GM19397 (cell line): Measurements from ENCODE around the gene RPUSD3.

ENCODE experiments used
- ATAC-seq: cut with Tn5 transposase; IDR thresholded peaks from one replicate; pipeline ENCODE4 v1.9.1; 2021; ENCODE audit warnings: mild to moderate bottlenecking, moderate library complexity; ENCODE audit not compliant: unreplicated experiment

Gene RPUSD3

DNA sequence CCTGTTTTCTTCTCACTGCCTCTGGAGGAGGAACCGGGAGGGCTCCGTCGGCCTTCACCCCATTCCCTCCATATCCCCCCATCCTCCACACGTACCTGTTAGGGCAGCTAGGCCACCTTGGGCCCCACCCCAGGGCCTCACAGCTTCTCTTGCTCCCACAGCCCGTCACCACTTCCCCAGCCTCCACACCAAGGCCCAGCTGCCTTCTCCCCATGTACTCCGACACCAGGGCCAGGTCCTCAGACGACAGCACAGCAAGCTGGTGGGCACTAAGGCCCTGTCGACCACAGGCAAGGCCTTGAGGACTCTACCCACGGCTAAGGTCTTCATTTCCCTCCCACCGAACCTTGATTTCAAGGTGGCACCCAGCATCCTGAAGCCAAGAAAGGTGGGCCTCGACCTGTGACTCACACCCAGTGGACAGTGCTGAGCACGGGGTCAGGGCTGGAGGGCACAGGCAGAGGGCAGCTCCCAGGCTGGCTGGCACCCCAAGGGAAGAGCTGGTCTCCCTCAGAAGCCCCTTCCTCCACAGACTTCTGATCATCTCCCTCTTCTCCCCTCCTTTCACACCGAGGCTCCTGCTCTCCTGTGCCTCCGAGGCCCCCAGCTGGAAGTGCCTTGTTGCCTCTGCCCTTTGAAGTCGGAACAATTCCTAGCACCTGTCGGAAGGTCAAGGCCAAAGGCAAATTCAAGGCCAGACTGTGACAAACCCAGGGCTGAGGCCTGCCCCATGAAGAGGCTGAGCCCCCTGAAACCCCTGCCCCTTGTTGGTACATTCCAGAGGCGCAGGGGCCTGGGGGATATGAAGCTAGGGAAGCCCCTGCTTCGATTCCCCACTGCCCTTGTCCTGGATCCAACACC lies 9.1 kb downstream of the RPUSD3 start:
- no peak for ATAC-seq

DNA sequence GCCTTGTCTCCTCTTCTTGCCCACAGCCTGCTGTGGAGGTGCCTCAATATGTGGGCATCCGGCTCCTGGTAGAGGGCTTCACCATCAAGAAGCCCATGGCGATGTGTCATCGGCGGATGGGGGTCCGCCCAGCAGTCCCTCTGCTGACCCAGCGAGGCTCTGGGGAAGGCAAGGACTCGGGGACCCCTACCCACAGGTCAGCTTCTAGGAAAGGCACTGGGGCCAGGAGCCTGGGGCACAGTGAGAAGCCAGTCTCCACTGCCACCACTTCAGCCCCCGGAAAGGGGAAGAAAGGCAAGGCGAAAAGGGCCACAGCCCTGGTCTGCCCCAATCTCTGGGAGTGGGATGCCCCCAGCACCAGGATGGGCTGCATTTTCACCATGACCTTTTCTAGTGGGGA lies 10.7 kb downstream of the RPUSD3 start:
- ATAC-seq: no peak

DNA sequence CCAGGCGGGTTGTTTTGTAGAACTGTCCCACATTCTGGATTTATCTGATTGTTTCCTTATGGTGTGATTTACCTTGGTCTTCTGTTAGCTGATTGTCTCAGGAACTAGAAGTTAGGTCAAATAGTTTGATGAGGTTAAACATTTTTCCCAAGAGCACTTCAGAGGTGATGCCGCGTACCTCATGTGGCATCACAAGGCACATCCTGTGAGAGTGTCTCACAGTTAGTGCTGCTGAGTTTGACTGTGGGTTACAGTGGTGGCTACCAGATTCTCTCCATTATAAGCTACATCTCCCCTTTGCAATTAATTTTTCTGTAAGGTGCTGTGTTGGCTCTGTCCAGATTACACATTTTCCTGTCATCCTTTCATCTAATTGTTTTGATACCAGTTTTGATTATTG lies 12.6 kb downstream of the RPUSD3 start:
- ATAC-seq: no peak

DNA sequence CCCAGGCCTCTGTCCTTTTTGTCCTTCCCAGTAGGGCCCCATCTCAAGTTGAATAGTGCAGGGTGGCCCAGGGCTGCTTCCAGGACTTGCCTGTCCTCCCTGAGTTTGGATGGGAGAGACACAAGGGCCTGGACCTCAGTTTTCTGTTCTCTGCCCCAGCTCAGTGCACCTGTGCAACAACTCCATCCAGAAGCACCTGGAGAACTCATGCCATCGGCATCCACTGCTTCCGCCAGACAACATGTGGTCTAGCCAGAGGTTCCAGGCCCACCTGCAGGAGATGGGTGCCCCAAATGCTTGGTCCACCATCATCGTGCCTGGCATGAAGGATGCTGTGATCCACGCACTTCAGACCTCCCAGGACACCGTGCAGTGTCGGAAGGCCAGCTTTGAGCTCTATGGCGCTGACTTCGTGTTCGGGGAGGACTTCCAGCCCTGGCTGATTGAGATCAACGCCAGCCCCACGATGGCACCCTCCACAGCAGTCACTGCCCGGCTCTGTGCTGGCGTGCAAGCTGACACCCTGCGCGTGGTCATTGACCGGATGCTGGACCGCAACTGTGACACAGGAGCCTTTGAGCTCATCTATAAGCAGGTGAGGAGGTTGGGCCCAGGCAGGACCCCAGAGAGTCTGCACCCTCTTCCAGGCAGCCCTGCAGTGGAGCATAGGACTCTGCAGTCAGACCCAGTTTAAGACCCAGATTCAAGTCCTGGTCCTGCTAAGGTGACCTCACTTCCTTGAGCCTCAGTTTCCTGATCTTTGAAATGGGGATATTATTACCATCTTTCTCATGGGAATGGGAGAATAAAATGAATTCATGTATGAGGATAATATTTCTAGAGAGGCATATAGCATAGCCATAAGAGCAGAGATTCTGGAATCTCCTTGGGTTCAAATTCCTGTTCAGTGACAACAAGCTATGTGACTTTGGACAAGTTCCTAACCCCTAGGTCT lies 14.7 kb downstream of the RPUSD3 start:
- ATAC-seq: no peak

DNA sequence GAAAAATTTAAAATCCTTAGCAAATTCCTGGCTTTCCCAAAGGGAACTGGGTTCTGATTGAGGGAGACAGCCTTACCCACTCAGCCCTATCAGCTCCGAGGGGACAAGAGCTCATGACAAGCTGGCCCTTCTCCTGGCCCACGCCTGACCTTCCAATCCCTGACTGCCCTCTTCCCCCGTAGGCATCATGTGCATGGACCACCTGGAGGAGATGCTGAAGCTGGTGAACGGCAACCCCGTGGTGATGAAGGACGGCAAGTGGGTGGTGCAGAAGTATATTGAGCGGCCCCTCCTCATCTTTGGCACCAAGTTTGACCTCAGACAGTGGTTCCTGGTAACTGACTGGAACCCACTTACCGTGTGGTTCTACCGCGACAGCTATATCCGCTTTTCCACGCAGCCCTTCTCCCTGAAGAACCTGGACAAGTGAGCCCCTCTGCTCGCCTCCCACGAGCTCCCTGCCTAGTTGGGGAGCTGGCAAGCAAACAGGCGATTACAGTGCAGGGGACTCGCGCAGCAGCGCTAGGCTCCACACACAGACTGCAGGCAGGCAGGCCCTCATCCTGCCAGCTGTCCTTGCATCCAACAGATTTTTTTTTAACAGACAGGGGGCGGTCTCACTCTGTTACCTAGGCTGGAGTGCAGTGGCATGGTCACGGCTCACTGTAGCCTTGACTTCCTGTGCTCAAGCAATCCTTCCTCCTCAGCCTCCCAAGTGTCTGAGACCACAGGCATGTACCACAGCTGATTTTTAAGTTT lies 16.8 kb downstream of the RPUSD3 start:
- ATAC-seq: no peak

DNA sequence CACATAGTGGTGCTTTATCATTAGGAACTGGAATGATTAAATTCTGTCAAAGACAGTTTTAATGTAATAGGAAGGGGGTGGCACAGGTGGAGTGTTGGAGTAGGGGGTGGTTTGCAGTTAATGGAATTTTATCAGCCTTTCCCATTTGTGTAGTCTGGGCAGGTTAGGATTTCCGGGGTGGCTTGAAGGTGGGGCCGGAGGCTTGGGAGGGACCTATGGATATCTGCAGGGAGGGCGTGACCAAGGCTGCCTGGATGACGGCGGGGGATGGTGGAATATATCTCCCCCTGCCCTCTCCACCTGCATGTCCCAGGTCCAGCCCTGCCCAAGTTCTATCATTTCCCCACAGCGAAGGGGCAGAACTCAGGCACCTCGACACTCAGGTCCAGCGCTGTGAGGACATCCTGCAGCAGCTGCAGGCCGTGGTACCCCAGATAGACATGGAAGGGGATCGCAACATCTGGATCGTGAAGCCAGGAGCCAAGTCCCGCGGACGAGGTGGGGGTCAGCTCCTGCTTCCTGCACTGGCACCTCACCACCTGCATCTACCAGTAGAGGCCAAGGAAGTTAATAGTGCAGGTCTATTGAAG lies 18.3 kb downstream of the RPUSD3 start:
- no peak for ATAC-seq

DNA sequence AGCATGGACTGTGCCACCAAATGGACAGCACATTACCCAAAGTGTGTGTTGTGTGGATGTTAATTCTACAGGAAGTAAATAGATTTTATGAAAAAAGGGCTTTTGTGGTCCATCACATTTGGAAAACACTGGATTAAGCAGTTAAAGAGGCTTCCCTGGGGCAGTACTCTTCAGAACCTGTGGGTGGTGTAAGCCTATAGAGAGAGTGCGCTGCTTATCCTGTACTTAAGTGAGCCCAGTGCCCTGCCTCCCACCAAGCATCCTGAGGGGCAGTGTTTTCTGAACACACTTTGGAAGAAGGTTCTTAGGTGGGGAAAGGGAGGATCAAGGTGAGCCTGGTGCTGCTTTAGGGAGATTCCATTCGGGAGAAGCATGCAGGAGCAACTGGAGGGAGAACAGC lies 22.9 kb downstream of the RPUSD3 start:
- no peak for ATAC-seq

DNA sequence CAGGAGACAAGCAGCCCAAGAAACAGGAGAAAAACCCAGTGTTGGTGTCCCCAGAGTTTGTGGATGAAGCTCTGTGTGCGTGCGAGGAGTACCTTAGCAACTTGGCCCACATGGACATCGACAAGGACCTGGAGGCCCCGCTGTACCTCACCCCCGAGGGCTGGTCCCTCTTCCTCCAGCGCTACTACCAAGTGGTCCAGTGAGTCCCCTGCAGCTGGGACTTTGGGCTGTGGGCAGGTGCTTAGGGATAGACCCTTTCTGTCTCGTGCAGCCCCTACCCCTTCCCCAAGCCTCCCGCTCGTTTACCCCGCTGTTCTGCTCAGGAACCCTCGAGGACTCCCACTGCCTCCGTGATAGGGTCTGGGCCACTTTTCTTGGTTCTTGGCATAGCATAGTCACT lies 23.3 kb downstream of the RPUSD3 start:
- ATAC-seq: no peak

DNA sequence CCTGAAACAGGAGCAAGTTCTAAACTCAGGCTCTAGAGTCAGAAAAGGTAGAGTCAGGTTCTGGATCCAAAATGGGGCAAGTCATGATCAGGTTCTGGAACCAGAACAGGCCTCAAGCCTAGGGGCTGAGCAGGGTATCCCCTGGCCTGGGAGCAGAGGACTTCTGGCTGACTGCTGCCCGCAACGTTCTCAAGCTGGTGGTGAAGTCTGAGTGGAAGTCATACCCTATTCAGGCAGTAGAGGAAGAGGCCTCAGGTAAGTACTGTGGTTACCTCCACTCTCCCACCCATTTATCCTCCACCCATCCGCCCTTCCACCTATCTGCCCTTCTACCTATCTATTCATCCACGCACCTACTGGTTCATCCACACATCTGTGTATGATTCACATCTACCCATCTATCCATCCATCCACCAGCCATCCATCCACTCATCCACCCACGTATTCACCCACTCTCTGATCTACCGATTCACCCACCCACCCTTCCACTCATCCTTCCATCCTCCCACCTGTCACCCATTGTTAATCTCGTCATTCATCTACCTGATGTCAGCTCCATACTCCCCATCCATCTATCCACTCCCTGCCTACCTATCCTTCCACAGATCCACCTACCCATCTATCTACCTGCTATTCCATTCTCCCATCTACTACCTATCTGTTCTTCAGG lies 25.0 kb downstream of the RPUSD3 start:
- no peak for ATAC-seq

DNA sequence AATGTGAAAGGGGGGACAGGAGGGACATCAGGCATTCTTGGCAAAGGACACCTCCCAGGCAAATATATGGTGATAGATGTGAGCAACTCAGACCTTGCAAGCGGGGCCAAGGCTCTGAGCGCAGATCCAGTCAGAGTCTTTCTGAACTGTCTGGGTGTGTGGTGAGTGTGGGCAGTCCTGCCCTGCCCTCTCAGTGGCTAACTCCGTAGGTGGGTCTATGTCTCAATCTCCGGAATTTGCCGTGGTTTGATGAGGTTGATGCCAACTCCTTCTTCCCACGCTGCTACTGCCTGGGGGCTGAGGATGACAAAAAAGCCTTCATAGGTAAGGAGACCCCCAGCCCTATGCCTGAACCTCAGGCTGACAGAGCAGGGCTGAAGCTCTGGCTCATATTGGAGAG lies 26.4 kb downstream of the RPUSD3 start:
- ATAC-seq: no peak

DNA sequence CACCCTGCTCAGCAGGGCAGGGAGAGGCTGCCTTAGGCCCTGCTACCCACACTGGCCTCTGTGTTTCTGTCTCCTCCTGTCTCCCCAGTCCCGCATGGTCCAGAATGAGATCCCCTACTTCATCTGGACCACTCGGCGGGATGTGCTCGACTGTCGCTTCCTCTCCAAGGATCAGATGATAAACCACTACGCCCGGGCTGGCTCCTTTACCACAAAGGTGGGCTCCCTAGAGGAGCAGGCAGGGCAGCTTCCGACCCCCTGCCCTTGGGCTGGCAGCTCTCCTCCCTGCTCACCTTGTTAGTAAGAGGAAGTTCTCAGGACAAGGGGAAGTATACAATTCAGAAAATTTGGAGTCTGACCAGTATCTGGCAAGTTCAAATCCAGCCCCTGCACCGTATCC lies 27.8 kb downstream of the RPUSD3 start:
- ATAC-seq: no peak

DNA sequence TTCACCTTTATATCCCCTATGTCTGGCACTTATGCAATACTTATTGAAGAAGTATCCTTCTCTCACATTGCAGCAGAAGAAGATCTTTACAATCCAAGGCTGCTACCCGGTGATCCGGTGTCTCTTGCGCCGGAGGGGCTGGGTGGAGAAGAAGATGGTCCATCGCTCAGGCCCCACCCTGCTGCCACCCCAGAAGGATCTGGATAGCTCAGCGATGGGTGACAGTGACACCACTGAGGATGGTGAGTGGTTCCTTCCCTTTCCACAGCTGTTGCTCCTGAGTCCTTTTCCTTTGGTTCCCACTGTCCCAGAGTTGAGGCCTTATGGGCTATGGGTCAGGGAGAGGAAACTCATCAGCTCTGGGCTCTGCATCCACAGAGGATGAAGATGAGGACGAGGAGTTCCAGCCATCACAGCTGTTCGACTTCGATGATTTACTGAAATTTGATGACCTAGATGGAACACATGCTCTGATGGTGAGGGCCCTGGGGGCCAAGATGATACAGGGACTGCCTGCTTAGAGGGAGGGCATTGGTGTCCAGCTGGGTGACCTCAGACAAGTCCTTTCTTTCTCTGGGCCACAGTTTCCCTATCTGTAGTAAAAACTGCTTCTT lies 30.8 kb downstream of the RPUSD3 start:
- ATAC-seq: no peak

DNA sequence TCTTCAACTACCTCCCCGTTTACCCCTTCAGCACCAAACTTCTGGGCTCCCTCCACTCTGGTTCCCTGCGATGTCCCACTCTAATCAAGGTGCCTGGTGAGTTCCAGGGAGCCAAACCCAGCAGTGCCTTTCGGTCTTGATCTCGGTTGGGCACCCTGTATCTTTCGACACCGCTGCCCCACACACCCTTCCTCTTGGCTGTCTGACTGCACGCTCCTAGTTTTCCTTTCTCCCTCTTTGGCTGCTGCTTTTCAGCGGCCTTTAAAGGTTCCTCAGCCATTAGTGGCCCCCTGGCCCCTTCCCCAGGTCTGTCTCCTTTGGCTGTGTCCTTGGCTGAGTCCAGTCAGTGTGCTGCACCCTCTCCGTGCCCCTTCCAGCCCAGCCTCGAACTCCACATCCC lies 33.0 kb downstream of the RPUSD3 start:
- ATAC-seq: no peak

DNA sequence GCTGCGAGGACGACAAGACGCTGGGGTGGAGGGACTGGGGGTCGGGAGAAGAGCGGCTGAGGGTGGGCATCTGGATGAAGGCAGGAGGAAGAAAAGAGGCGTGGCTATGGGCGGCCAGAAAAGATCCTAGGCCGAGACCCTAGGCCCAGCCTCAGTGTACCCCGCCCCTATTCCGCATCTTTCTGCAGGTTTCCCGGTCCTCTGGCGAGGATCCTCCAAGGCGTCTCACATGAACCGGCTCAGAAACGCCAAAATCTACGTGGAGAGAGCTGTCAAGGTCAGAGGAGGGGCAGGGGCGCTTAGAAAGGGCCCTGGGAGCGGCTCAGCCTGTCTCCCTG lies 33.4 kb downstream of the RPUSD3 start:
- ATAC-seq: no peak

DNA sequence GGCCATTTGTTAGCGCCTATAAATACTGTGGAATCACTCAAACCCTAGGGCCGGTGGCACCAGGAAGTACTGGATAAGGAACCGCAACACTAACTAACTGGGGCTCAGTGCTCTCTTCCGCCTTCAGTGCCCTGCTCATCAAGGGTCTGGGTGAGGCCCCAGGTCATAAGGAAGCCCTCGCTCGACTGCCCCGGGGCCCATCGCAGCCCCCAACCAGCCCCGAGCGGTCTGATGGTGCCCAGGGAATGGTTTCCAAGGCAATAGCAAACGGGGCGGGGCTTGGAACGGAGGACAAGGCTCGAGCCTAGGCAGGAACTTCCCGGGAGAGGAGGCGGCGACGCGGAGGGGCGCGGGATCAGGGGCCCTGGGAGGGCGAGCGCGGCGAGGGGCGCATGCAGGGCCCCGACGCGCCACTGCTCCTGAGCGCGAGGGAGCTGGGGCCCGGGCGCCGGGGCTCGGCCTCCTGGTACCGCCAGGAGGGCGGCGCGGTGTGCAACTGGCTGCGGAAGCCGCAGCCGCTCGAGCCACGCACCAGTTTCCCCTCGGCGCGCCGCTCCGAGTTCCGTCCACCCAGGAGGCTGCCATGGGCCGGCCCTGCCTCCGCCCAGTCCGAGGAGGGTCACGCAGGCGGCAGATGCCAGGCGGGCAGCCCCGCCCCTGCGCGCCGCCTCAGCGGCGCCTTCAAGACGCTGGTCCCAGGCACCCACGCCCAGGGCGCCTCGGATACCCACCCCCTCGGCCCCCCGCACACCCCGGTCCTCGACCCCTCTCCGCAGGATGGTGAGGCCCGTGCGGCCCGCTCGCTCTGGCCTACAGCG lies 34.0 kb downstream of the RPUSD3 start, which contains the start of gene TTLL3:
Gene TTLL3 (plus strand): TSS at position 648 of the 818 bp plus-strand sequence. CDS start 400 bp downstream, outside the sequence.
- ATAC-seq: peak; percentile 55

DNA sequence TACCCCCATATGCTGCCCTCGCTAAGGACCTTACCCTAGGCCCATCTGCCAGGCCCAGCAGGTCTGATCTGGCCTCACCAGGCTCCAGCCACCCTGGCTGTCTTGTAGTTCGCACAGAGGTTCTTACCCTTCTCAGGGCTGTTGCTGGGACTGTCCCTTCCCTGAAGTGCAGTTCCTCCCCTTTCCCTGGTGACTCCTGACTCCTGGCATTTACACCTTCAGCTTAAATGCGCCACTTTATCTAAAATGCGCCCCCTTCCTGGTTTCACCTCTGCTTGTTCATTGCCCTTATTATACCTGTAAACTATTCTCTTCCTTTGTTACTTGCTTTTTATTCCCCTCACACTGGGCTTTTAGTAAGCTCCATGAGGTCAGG lies 34.6 kb downstream of the RPUSD3 start:
- ATAC-seq: no peak

DNA sequence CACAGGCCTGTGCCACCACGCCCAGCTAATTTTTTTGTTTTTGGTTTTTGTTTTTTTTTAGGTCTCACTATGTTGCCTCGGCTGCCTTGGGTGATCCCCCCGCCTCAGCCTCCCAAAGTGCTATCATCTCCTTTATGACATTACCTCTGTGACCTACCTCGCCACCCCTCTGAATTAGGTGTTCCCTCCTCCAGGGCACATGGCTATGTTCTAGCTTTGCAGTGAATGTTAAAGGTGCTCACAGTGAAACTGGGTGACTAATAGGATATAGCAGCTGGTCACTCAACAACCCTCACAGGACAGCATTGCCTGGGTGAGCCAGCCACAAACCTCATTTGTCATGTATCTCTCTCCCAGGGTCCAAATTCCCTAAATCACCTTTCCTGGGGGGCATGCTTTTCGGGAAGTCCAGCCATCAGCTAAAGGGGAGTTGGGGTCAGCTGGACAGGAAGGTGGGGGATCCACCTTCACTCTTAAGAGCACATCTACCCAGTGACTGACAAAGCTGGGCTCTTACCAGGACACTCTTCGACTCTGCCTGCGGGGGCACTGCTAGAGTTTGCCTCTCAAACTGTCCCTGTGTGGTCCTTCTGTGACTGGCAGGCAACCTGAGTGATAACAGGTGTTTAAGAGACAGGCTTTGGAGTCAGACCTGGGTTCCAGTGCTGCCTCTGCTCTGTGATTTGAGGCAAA lies 35.3 kb downstream of the RPUSD3 start:
- ATAC-seq: peak; percentile 45

DNA sequence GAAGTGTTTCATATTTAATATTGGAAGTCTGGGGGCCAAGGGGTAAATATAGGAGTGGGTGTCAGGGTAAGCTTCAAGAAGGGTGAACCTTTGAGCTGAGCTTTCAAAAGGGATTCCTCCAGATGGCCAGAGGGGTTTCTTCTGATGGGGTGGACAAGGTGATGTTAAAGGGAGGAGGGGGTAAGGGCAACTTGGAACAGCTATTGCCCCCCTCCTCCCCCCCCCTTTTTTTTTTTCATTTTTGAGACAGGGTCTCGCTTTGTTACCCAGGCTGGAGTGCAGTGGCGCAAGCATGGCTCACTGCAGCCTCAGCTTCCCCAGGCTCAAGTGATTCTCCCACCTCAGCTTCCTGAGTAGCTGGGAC lies 35.8 kb downstream of the RPUSD3 start:
- ATAC-seq: no peak
